ENCODE measurements around the gene BAHCC1.
A peak's percentile ranks its signal among the peaks of the same experiment; 100 is the strongest.
"Not testable (repeated sequence)": the region's sequence is repeated elsewhere in the genome, so short reads cannot be mapped to it uniquely, and the experiment has no call there.

The BAHCC1 gene

GRCh38 chr17:81414756-81415516 is 19.7 kb downstream of the BAHCC1 start:
- DNase-seq = no peak

GRCh38 chr17:81415681-81416080 is 20.4 kb downstream of the BAHCC1 start:
- DNase-seq = no peak

- no peak for DNase-seq
Measured at GRCh38 chr17:81416612-81417011, 21.4 kb downstream of the BAHCC1 start.

- DNase-seq = no peak
Measured at GRCh38 chr17:81417049-81417878, 22.0 kb downstream of the BAHCC1 start.

- no peak for DNase-seq
Measured at GRCh38 chr17:81417879-81418709, 22.8 kb downstream of the BAHCC1 start.

- no peak for DNase-seq
Measured at GRCh38 chr17:81418710-81419318, 23.6 kb downstream of the BAHCC1 start.

- DNase-seq = no peak
Measured at GRCh38 chr17:81419319-81419885, 24.1 kb downstream of the BAHCC1 start.

- DNase-seq = no peak
Measured at GRCh38 chr17:81419886-81420768, 24.9 kb downstream of the BAHCC1 start.

- no peak for DNase-seq
Measured at GRCh38 chr17:81420769-81421462, 25.7 kb downstream of the BAHCC1 start.

GRCh38 chr17:81422776-81423697 is 27.8 kb downstream of the BAHCC1 start:
- no peak for DNase-seq

- no peak for DNase-seq
Measured at GRCh38 chr17:81423698-81424071, 28.4 kb downstream of the BAHCC1 start.

- no peak for DNase-seq
Measured at GRCh38 chr17:81424151-81425017, 29.1 kb downstream of the BAHCC1 start.

GRCh38 chr17:81425041-81425440 is 29.8 kb downstream of the BAHCC1 start:
- DNase-seq = not testable (repeated sequence)

GRCh38 chr17:81425716-81426392 is 30.6 kb downstream of the BAHCC1 start:
- DNase-seq = peak; percentile 17

- no peak for DNase-seq
Measured at GRCh38 chr17:81426393-81427172, 31.3 kb downstream of the BAHCC1 start.

GRCh38 chr17:81427173-81428120 is 32.2 kb downstream of the BAHCC1 start:
- no peak for DNase-seq
